ENCODE data around the gene AARSD1.
A peak's percentile ranks its signal among the peaks of the same experiment; 100 is the strongest.
"Not testable (repeated sequence)": the region's sequence is repeated elsewhere in the genome, so short reads cannot be mapped to it uniquely, and the experiment has no call there.

Gene AARSD1

GRCh38 chr17:42985225-42985624 lies 21.0 kb upstream of the AARSD1 start:
- peak overlapping the region; percentile 15; the same call in 1 of the 2 replicates for H3K4me3 ChIP-seq (replicated peaks; ENCODE audit: low read depth, low read length)
- no peak for TF ChIP-seq CTCF (IDR thresholded peaks at IDR 0.05; ENCODE audit: insufficient read depth, low read length, poor library complexity, severe bottlenecking)

GRCh38 chr17:42982266-42982665 lies 18.0 kb upstream of the AARSD1 start:
- TF ChIP-seq CTCF (IDR thresholded peaks at IDR 0.05; ENCODE audit: insufficient read depth, low read length, poor library complexity, severe bottlenecking): no peak
- H3K36me3 ChIP-seq (ENCODE audit: control insufficient read depth, insufficient read depth, low read length): peaks cover 2% of the 10 kb centered on the region
- no peaks in the 10 kb centered on the region for H3K27me3 ChIP-seq (replicated peaks; ENCODE audit: control insufficient read depth, insufficient read depth, low read length)
- DNase-seq (ENCODE audit: extremely low read depth, insufficient read length): no peak
- no peak overlapping the region for H3K4me3 ChIP-seq (replicated peaks; ENCODE audit: low read depth, low read length)

More at GRCh38 chr17:42985225-42985624, 21.0 kb upstream of the AARSD1 start:
- Histone ChIP-seq H3K36me3 (ENCODE audit: control insufficient read depth, insufficient read depth, low read length) (peaks cover 11% of the 10 kb centered on the region), H3K27me3 (replicated peaks; ENCODE audit: control insufficient read depth, insufficient read depth, low read length) (no peaks in the 10 kb centered on the region)
- DNase-seq (ENCODE audit: extremely low read depth, insufficient read length): peak; percentile 25

- peak; percentile 23 for TF ChIP-seq CTCF (IDR thresholded peaks at IDR 0.05; ENCODE audit: insufficient read depth, low read length, poor library complexity, severe bottlenecking)
- Histone ChIP-seq H3K27me3 (replicated peaks; ENCODE audit: control insufficient read depth, insufficient read depth, low read length) (no peaks in the 10 kb centered on the region), H3K4me3 (replicated peaks; ENCODE audit: low read depth, low read length) (peak overlapping the region; percentile 94), H3K36me3 (ENCODE audit: control insufficient read depth, insufficient read depth, low read length) (no peaks in the 10 kb centered on the region)
- DNase-seq (ENCODE audit: extremely low read depth, insufficient read length): peak; percentile 83
These were observed 16.6 kb upstream of the AARSD1 start for GRCh38 chr17:42980766-42981397.

GRCh38 chr17:42980274-42980765 lies 16.1 kb upstream of the AARSD1 start, which contains the start of gene RUNDC1:
TSS of gene RUNDC1 (plus strand) at chr17:42980565. CDS start at chr17:42980577, 12 bp downstream.
- TF ChIP-seq CTCF (IDR thresholded peaks at IDR 0.05; ENCODE audit: insufficient read depth, low read length, poor library complexity, severe bottlenecking): no peak
- DNase-seq (ENCODE audit: extremely low read depth, insufficient read length): peak; percentile 91

GRCh38 chr17:42979511-42980273 lies 15.4 kb upstream of the AARSD1 start, which contains the start of gene PTGES3L:
TSS of gene PTGES3L (minus strand) at chr17:42980080. CDS start at chr17:42980053, 27 bp downstream.
- DNase-seq (ENCODE audit: extremely low read depth, insufficient read length): no peak
- no peak for TF ChIP-seq CTCF (IDR thresholded peaks at IDR 0.05; ENCODE audit: insufficient read depth, low read length, poor library complexity, severe bottlenecking)
- no peaks in the 10 kb centered on the region for H3K36me3 ChIP-seq (ENCODE audit: control insufficient read depth, insufficient read depth, low read length)
- no peaks in the 10 kb centered on the region for H3K27me3 ChIP-seq (replicated peaks; ENCODE audit: control insufficient read depth, insufficient read depth, low read length)
- H3K4me3 ChIP-seq (replicated peaks; ENCODE audit: low read depth, low read length): peak within 1 kb of the TSS; percentile 94

More at GRCh38 chr17:42980274-42980765, 16.1 kb upstream of the AARSD1 start, which contains the start of gene RUNDC1:
- Histone ChIP-seq H3K36me3 (ENCODE audit: control insufficient read depth, insufficient read depth, low read length) (no peaks in the 10 kb centered on the region), H3K27me3 (replicated peaks; ENCODE audit: control insufficient read depth, insufficient read depth, low read length) (no peaks in the 10 kb centered on the region), H3K4me3 (replicated peaks; ENCODE audit: low read depth, low read length) (peak within 1 kb of the TSS; percentile 94)

GRCh38 chr17:42975701-42976100 lies 11.4 kb upstream of the AARSD1 start:
- H3K36me3 ChIP-seq (ENCODE audit: control insufficient read depth, insufficient read depth, low read length); H3K27me3 ChIP-seq (replicated peaks; ENCODE audit: control insufficient read depth, insufficient read depth, low read length); DNase-seq (ENCODE audit: extremely low read depth, insufficient read length); H3K4me3 ChIP-seq (replicated peaks; ENCODE audit: low read depth, low read length): not testable (repeated sequence)
